Mammary epithelial cell (primary cell): ENCODE measurements around the gene DSCAML1.

Source experiments
- CTCF ChIP-seq, 2 donors: IDR thresholded peaks in 1 of 2; conservative IDR thresholded peaks in 1 of 2; 2 replicates each; pipeline ENCODE4 v1.5.1; 2011 to 2012; ENCODE audit warnings: inconsistent platforms in 2 of 2, low read length in 2 of 2, mild to moderate bottlenecking in 2 of 2, control low read depth in 1 of 2, low read depth in 1 of 2; ENCODE audit not compliant: insufficient read depth in 1 of 2; ENCODE audit errors: extremely low read depth in 1 of 2
- EZH2 ChIP-seq: IDR thresholded peaks from 2 replicates; pipeline ENCODE4 v1.6.1; 2012; ENCODE audit warnings: low read length, inconsistent platforms, borderline replicate concordance

- no peak for TF ChIP-seq CTCF (conservative IDR thresholded peaks at IDR 0.05 in 1 of 2, IDR thresholded peaks at IDR 0.05 in 1 of 2; ENCODE audit: extremely low read depth in 1 of 2, insufficient read depth in 1 of 2, low read depth in 1 of 2, low read length in 2 of 2)
- TF ChIP-seq EZH2: no peak
Observed at GRCh38 chr11:117408356-117408755, 388.7 kb downstream of the DSCAML1 start.
